Measurements from ENCODE around the gene PLLP. TPM values are rescaled to one million over a fixed set of nuclear protein-coding genes. Genes with fewer than 3 reads are reported as not detected.

PLLP gene
- total RNA-seq, 1 experiment from 2014 or later = 0.72 TPM

DNA sequence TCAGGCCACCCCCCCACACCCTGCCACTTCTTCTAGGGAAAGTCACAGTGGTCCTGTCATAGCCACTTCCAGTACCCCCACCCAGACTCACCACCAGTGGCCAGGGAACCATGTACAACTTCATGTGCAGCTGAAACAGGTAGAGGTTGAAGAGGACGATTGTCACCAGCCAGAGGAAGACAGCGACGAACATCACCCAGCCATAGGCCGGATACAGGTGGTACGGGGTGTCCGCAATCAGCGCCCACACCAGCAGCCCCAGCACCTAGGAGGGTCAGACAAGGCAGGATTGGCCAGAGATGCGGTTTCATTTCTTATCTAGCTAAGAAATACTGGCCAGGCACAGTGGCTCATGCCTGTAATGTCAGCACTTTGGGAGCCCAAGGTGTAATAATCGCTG, 22.7 kb downstream of the PLLP start:
- CTCF ChIA-PET = interaction anchor here (1.1 kb wide), 1 partner anchor 160 kb away, joined by 4 read pairs; no protein-coding TSS in a partner anchor

DNA sequence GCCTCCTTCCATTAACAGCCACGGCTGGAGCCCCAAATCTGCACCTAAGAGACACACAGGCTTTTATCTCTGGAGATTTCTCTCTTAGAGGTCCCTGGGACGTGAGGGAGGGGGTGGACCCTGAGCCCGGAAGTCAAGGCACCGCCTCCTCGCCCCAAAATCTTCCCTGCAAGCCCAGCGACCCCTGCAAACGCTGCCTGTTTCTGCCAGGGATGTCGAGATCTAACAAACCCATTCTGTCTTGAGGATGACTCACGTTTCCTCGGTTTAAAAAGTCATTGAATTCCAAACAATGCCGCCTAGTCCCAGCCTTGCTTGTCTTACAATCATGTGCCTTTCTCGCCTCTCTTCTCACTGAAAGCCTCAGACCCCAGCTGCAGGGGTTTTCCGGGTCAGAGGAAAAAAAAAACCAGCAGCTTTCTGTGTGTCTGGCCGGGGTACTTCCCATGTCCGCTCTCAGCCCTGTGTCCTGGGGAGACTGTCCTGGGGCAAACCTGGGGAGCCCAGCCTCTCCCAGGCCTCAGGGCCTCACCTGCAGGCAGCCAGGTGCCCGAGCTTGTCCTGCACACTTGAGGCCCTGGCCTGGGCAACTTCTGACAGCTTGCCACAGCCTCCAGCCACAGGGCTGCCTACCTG, 24.1 kb downstream of the PLLP start:
- in situ Hi-C loops (cut with HindIII; ENCODE audit: low pct_unique_long_range_greater_than_20kb, low sequenced_read_pairs) (no loop called here), intact Hi-C loops (cut with micrococcal nuclease; ENCODE audit: unreplicated experiment) (no loop called here)
- ChIA-PET CTCF (no interaction called here), POLR2A (no interaction called here)
- no peaks in the 10 kb centered on the region for H3K27me3 ChIP-seq (ENCODE audit: control insufficient read depth, insufficient read depth, low read length)
- ATAC-seq (peak; percentile 55), DNase-seq (ENCODE audit: low read depth, low spot score) (no peak)
- 0 out of 4 replicates have a peak overlapping the region, but pooled peaks of 1 of the 2 experiments have one; percentile 1 for H3K4me3 ChIP-seq (ENCODE audit: low read depth in 2 of 2, low read length in 2 of 2)
- no peaks in the 10 kb centered on the region for H3K36me3 ChIP-seq (ENCODE audit: control insufficient read depth, insufficient read depth, low read length)
- no peak overlapping the region for H3K27ac ChIP-seq (ENCODE audit: low read length)
- TF ChIP-seq CTCF (IDR thresholded peaks at IDR 0.05) (no peak), TCF7L2 (IDR thresholded peaks at IDR 0.05; ENCODE audit: low read depth, low read length) (no peak), SIN3A (IDR thresholded peaks at IDR 0.05; ENCODE audit: borderline replicate concordance, insufficient read depth, low read depth, low read length) (no peak), POLR2AphosphoS5 (IDR thresholded peaks at IDR 0.05; ENCODE audit: low read depth, low read length) (no peak), REST (IDR thresholded peaks at IDR 0.05; ENCODE audit: insufficient read depth in 1 of 2, low read depth in 2 of 2, low read length in 1 of 2) (no peak)
- no TSS peak for BruUV-seq (replicated peaks)
- H3K9me3 ChIP-seq (ENCODE audit: control insufficient read depth, insufficient read depth, low read depth, low read length) = no peaks in the 10 kb centered on the region
- no peaks in the 10 kb centered on the region for H3K4me1 ChIP-seq (ENCODE audit: control insufficient read depth, insufficient read depth, low read length)

More for the DNA sequence above, 22.7 kb downstream of the PLLP start:
- H3K4me1 ChIP-seq (ENCODE audit: control insufficient read depth, insufficient read depth, low read length) = peaks cover 6% of the 10 kb centered on the region
- H3K36me3 ChIP-seq (ENCODE audit: control insufficient read depth, insufficient read depth, low read length) = no peaks in the 10 kb centered on the region
- no peak overlapping the region for H3K4me3 ChIP-seq (ENCODE audit: low read depth in 2 of 2, low read length in 2 of 2)
- BruUV-seq (replicated peaks) = no TSS peak
- no peak overlapping the region for H3K27ac ChIP-seq (ENCODE audit: low read length)
- intact Hi-C loops (cut with micrococcal nuclease; ENCODE audit: unreplicated experiment) = no loop called here
- ATAC-seq (no peak), DNase-seq (ENCODE audit: low read depth, low spot score) (no peak)
- POLR2A ChIA-PET = no interaction called here
- no peaks in the 10 kb centered on the region for H3K9me3 ChIP-seq (ENCODE audit: control insufficient read depth, insufficient read depth, low read depth, low read length)
- H3K27me3 ChIP-seq (ENCODE audit: control insufficient read depth, insufficient read depth, low read length) = no peaks in the 10 kb centered on the region
- in situ Hi-C loops (cut with HindIII; ENCODE audit: low pct_unique_long_range_greater_than_20kb, low sequenced_read_pairs) = no loop called here
- TF ChIP-seq SIN3A (IDR thresholded peaks at IDR 0.05; ENCODE audit: borderline replicate concordance, insufficient read depth, low read depth, low read length) = no peak

DNA sequence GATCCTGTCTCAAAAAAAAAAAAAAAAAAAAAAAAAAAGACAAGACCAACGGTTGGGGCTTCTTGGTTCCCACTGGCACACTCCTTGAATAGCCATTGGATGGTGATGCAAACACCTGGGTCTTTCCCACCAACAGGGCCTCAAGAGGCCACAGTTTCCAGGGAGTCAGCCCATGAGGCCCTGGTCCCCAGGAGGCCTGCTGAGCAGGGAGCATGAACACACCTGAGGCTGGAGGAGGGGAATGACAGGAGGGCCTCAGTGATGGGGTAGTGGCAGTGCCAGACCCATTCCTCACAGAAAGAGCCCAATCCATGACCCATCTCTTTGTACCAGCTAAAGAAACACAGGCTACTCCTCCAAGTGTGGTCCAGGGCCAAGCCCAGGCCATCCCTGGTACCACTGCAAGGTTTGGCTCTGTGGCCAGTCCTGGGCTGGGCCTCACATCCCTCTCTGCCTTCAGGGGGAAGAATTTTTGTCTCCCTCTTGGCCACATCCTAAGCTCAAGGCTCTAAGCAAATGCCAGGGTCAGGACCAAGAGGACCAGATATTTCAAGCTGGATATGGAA, 25.5 kb downstream of the PLLP start:
- ChIA-PET CTCF (interaction anchor here (0.7 kb wide), 1 partner anchor 213 kb away, joined by 10 read pairs; no protein-coding TSS in a partner anchor), POLR2A (no interaction called here)
- TF ChIP-seq SIN3A (IDR thresholded peaks at IDR 0.05; ENCODE audit: borderline replicate concordance, insufficient read depth, low read depth, low read length) (no peak), TCF7L2 (IDR thresholded peaks at IDR 0.05; ENCODE audit: low read depth, low read length) (no peak), POLR2AphosphoS5 (IDR thresholded peaks at IDR 0.05; ENCODE audit: low read depth, low read length) (no peak), REST (IDR thresholded peaks at IDR 0.05; ENCODE audit: insufficient read depth in 1 of 2, low read depth in 2 of 2, low read length in 1 of 2) (no peak), CTCF (IDR thresholded peaks at IDR 0.05) (no peak)
- no peaks in the 10 kb centered on the region for H3K4me1 ChIP-seq (ENCODE audit: control insufficient read depth, insufficient read depth, low read length)
- H3K36me3 ChIP-seq (ENCODE audit: control insufficient read depth, insufficient read depth, low read length) = no peaks in the 10 kb centered on the region
- H3K27me3 ChIP-seq (ENCODE audit: control insufficient read depth, insufficient read depth, low read length) = no peaks in the 10 kb centered on the region
- BruUV-seq (replicated peaks) = no TSS peak
- ATAC-seq (no peak), DNase-seq (ENCODE audit: low read depth, low spot score) (no peak)
- no peak overlapping the region for H3K4me3 ChIP-seq (ENCODE audit: low read depth in 2 of 2, low read length in 2 of 2)
- no peak overlapping the region for H3K27ac ChIP-seq (ENCODE audit: low read length)
- in situ Hi-C loops (cut with HindIII; ENCODE audit: low pct_unique_long_range_greater_than_20kb, low sequenced_read_pairs) (no loop called here), intact Hi-C loops (cut with micrococcal nuclease; ENCODE audit: unreplicated experiment) (no loop called here)
- H3K9me3 ChIP-seq (ENCODE audit: control insufficient read depth, insufficient read depth, low read depth, low read length) = no peaks in the 10 kb centered on the region
